8988T (cell line): ENCODE results near the gene BRAT1.

ENCODE experiments used
- DNase-seq: peaks from one replicate; pipeline ENCODE4 v3.0.0; 2011

The BRAT1 gene

DNA sequence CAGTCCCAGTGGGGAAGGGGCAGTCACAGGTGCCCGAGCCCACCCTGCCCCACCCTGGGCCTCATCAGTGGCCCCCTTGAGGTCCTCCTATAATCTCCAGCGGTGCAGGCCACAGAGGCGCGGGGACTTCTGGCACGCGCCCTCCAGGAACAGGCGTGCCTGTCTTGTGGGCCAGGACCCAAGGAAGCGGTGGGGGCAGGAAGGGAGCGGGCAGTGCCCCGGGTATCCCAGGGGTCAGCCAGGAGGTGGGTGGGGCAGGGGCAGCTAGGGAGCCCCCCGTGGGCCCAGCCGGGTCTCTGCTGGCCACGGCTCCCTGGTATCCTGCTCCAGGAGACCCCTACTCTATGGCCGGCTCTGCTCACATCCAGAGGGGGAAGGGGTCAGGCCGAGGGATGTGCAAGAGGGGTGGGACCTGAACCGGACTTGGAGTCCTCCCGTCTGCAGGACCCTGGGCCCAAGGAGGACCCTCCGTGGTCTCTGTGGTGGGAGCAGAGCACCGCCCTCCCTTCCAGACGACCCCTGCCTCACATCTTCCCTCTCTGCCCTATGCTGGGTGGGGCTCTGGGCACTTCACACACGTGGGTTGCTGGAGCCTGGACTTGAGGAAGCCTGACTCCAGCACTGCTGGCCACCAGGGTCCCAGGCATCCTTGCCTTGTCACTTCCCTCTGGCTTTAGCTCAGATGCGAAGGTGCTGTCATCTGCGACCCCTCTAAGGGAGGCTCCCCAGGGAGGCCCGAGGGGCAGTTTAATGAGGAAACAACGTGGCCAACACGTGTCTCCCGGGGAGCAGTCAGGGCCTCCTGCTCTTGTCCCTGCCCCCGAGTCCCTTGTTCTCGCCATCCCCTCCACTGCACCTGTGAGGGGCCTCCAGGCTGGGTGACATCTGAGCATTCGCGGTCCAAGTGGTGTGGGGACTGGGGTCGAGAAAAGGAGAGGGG is 60.9 kb downstream of the BRAT1 start:
- DNase-seq = no peak

DNA sequence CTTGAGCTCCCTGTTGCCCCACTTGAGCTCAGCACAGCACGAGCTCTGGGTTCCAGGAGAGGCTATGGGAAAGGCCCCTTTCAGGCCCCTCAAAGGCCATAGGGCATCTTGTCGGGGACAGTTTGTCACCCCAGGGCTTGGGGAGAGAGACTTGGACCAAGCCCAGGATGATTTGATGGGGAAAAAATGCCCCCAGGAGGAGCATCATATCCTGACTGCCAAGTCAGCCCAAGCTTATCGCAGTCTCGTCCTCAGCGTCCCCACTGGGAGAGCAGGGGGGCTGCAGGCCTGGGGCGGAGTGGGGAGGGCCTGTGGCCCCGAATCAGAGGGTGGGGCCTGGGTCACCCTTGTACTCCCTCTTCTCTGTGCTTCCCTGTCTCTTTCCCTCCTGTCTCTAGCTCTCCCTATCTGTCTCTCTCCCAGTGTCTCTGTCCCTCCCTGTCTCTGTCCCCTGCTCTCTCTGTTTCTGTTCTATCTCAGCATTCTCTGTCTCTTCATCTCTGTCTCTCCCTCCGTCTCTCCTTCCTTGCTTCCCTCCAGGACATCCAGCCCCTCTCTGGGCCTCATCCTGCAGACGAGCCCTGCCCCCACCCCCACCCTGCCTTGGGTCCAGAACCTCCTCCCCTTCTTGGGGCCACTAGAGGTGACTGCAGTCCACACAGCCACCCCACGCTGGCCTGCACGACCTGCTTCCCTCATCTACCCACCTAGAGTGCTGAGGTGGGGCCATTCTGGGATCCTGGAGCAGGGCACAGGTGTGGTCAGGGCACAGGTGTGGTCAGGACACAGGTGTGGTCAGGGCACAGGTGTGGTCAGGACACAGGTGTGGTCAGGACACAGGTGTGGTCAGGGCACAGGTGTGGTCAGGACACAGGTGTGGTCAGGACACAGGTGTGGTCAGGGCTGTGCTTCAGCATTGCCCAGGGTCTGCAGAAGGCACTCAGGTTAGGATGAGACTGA is 61.8 kb downstream of the BRAT1 start:
- DNase-seq = no peak

GRCh38 chr7:2492038-2492437 is 63.3 kb downstream of the BRAT1 start:
- no peak for DNase-seq

GRCh38 chr7:2490181-2490651 is 65.1 kb downstream of the BRAT1 start:
- no peak for DNase-seq

GRCh38 chr7:2488681-2489080 is 66.6 kb downstream of the BRAT1 start:
- DNase-seq = no peak

DNA sequence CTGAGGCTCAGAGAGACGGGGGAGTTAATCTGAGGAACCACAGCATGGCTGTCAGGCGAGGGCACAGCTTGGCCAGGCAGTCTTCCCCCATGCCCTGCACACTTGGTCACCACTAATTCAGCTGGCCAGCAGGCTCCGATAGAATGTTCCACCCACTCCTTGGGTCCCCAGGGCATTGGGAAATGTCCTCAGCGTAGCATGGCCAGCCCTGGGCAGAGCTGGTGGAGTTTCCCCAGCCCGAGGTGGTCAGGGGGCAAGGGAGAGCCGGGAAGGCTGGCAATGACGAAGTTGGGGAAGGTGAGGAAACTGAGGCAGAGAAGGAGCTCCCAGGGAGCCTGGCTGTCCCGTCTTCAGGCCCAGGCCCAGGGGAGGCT is 67.1 kb downstream of the BRAT1 start:
- no peak for DNase-seq
